GM21786 (cell line): ENCODE results near the gene ARHGAP15.

Source experiments
- ATAC-seq: cut with Tn5 transposase; IDR thresholded peaks from one replicate; pipeline ENCODE4 v1.9.1; 2021; ENCODE audit not compliant: unreplicated experiment

ARHGAP15 gene

DNA sequence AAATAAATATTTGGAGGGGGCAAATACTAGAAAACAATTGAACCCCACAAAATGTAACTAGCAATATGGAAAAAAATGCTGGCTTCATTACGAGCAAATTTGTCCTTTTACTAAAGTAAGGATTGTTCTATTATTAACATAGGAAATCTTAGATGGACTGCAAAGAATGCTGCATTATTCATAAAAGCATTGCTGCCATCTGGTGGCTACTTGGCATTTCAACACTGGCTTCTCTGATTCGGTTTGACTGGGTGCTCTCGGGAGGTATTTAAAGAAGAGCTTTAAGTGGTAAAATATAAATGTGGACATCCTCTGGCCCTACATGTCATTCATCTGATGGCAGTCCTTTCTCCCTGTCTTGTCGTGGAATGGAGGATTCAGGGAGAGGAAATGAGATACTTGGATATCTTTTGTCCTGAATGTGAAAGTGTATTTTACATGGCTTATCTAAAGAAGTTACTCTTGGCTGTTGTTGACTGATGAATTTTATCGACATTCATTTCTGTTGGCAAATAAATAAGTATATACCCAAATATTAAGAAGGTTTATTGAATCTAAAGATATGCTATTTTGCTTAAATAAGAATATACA, 130.2 kb downstream of the ARHGAP15 start:
- ATAC-seq, result no peak

DNA sequence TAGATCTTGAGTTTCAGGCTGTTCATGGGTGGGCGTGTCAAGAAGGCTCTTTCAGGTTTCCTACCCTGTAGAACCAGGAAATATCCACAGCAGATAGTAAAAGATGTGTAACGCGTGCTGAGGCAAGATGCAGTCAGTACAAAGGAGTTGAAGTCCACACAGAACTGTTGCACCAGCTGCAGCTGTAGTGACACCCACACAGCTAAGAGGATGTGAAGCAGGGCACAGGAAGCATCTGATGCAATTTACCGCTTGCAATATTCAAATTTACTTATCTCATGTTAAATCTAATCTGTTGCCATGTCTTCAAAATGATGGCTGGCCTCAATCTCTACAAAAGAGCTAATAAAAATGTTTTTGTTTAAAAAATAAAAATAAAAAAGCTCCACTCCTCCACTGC, 132.8 kb downstream of the ARHGAP15 start:
- peak; percentile 55 for ATAC-seq

GRCh38 chr2:143262389-143262788, 133.2 kb downstream of the ARHGAP15 start:
- no peak for ATAC-seq

GRCh38 chr2:143263066-143263625, 133.9 kb downstream of the ARHGAP15 start:
- no peak for ATAC-seq

DNA sequence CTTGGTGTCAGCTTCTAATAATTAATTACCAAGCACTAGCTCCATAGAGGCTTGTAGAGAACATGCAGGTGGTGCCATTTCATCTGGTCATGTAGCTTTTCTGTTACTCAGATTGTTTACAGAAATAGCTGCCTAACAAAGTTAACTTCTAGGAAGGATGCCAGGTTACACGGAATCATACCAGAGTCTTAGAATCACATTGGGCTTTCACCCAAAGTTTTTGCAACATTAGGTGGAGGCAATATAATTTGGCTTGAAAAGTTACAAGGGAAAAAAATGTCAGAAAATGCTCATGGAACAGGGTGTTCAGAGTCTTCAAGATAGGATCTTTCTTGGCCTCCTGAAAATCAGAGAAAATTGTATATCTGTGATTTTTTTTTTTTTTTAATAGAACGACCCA, 135.6 kb downstream of the ARHGAP15 start:
- ATAC-seq, result no peak

DNA sequence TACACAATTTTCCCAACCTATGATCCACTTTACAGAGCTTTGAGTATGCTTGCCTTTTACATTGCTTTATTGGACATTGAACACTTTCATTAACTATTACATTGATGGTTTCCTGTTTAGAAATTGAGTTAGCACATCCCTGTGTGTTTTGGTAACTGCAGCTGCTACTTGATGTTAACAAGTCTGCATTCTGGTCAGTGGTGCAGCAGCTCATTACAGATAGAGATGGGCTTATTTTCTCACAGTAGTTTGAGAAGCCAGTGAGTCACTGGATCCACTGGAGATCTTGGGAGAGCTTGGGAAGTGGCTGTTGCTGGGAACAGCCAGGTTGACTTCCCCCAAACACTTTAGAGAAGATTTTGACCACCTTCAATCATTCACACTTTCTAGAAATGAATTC, 150.5 kb downstream of the ARHGAP15 start:
- ATAC-seq, result no peak

DNA sequence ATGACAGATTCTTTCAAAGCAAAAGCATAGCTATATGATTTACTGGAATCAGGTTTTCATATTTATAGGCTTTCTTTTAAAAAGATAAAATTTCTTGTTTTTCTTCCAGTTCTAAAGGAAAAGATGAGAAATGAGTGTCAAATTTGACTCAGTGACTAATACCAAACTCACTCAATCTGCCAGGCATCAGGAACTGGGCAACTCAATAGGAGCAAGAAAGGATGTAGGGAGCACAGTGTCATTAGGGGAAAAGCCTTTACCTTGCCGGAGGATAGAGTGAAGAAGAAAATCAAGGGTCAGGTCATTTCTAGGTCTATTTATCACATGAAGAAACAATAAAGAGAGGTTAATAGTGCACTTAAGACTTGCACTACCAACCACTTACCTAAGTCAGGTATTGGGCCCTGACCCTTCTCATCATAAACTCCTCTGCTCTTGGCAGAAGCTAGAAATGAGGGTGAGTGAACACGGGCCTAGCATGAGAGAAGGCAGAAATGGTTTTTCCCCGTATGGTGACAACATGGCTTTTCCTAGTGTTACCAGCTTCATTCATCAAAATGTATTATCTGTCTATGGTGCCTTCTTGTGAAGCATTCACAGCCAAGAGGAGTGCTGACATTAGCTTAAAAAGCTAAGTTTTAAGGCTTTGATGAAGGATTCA, 151.0 kb downstream of the ARHGAP15 start:
- no peak for ATAC-seq

DNA sequence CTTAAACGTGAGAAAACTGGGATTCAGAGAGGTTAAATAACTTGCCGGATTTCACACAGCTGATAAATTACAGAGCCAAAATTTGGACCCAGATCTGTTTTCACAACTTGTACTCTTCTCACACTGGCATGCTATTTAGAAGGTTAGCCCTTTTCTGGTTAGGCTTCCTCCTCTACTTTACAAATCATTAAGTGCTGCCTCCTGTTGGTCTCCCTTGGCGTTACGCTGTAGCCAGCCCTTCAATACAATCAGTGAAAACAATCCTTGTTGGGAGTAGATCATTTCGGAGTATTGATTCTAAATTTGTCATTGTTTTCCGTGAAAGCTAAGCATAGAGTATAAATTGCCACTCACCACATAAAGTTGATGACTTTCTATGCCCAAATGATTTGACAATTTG, 153.5 kb downstream of the ARHGAP15 start:
- no peak for ATAC-seq

GRCh38 chr2:143284087-143284675, 155.0 kb downstream of the ARHGAP15 start:
- ATAC-seq, result peak; percentile 80

DNA sequence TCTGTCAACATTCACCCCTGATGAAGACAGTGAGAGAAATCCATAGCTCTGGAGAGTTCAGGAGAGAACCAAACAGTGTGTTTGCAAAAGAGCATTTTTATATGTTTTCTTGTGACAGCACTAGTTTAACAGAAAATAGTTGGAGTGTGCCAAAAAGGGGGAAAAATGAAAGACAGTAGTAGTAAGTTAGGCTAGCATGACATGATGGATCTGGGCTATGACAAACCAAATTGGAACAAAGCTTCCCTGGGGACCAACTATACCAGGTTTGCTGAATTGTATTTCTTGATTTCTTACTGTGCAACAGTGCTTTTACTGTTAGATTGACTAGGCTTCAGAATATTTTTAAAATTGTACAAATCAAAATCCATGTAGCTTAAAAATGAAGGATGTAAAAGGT, 159.8 kb downstream of the ARHGAP15 start:
- no peak for ATAC-seq

- ATAC-seq, result no peak
Measured at GRCh38 chr2:143290221-143290620, 161.0 kb downstream of the ARHGAP15 start.

- no peak for ATAC-seq
Measured at GRCh38 chr2:143294068-143294467, 164.8 kb downstream of the ARHGAP15 start.

DNA sequence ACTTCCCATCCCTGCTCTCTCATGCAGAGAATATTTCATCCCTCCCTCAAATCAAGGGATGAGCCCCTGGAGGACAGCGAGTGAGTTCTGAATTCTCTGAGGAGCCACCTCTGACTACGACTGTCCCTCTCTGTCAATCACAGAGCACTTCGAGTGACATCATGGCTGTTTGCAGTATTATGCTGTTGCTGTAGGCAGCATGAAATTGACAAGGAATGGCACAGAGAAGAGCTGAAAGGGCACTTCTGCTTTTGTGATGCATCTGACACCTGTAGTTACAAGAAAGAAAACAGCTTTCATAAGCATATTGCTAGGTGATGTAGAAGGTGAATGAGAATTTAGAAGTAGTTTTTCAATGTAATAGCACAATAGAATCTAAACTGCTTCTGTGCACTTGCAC, 166.9 kb downstream of the ARHGAP15 start:
- ATAC-seq, result no peak

DNA sequence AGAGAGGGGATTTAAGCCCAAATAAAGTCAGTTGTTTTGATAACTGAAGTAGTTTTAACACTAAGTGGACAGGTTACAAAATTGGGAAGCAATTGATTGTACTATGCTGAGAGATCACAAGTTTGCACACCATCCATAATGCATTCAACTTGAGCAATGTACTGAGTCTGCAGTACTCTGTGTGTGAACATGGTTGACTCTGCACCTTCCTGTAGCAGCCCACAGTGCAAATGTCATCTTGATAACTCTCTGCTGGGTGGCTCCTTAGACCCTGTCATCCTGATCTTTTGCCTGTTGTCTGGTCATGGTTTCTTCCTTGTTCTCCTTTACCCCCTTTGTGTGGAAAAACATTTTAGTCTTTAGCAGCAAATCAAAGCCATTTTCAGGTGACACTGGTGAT, 168.0 kb downstream of the ARHGAP15 start:
- no peak for ATAC-seq

GRCh38 chr2:143300536-143300935, 171.3 kb downstream of the ARHGAP15 start:
- no peak for ATAC-seq

DNA sequence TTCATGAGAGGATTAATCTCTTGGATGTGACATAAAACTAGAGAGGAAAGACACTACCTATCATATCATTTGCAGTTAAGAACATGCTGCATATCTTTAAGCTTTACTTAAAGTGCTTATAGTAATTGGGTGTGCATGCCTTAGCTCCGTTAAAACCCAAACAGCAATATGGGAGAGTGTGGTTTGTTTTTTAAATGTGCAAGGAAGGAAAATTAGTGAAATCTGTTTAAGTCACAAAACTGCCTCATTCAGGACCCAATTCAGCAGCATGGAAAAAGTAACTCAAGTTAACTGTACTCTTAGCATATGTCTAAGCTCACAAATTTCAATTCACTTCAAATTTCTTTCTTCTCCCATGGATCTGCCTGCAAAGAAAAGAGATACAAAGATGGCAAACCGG, 182.2 kb downstream of the ARHGAP15 start:
- ATAC-seq, result no peak

DNA sequence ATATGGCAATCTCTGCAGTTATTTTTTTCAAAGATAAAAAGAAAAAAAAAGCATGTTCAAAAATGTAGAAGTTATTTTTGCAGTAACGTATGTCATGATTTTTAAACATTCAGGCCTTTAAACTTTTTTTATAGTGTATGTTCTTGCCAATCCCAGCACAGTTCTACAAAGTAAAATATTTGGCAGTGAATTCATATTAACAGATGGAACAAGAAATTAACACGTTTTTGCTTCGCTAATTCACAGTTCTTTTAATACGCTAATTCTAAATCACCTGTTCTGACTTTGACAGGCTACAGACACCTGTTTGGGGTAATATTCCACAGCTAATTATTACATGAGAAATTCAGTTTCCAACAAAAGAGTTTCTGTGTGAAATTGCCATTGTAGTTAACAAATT, 183.2 kb downstream of the ARHGAP15 start:
- ATAC-seq, result no peak

- ATAC-seq, result no peak
Measured at GRCh38 chr2:143313861-143314260, 184.6 kb downstream of the ARHGAP15 start.

- no peak for ATAC-seq
Measured at GRCh38 chr2:143321994-143322393, 192.8 kb downstream of the ARHGAP15 start.

- ATAC-seq, result no peak
Measured at GRCh38 chr2:143329288-143329687, 200.1 kb downstream of the ARHGAP15 start.

DNA sequence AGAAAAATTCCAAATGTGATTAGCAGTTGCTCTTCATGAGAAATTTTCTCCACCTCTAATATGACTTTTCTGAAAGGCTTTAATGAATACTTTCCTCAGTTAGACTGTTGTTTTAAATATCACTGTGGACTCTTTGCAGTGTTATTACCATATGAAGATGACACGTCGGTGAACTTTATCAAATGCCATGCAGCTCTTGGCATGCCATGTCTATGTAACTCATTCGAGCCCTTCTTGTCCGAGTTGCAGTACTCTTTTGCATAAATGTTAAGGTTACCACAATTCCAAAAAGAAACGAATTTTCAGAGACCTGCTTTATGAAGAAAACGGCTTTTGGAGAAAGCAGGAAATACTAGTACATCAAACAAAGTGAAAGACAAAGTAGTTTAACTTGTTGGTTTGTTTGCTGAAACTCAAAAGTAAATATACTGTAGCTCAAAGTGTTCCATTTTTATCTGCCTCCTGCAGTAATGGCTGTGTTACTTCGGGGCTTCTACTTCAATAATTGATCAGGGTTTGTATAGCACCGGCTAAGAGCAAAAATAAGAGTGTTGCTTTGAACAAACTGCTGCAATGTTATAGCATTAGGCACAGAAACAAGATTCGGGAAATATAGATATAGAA, 204.1 kb downstream of the ARHGAP15 start:
- ATAC-seq, result no peak

- no peak for ATAC-seq
Measured at GRCh38 chr2:143333847-143334246, 204.6 kb downstream of the ARHGAP15 start.
